GM12878 (cell line): Measurements from ENCODE around the gene TGFBRAP1. TPM values are rescaled to one million over a fixed set of nuclear protein-coding genes. Genes with fewer than 3 reads are reported as not detected.

Experiments used
- ATAC-seq: fragments of 200-7000 bp; cut with Tn5 transposase; 3 replicates; pipeline ENCODE4 v1.9.1; 2020; ENCODE audit warnings: mild to moderate bottlenecking, moderate library complexity
- BruUV-seq: library from RNA; stranded (reverse); fragments of 400-500 nt; replicated peaks from 2 replicates; lab custom pipeline; 2021; lab: Mats Ljungman, UMichigan
- CTCF ChIA-PET: fragments of 300-600 bp; sonication (Branson Sonifier 250); formaldehyde crosslinking; extraction: SDS; loops from one replicate; lab custom pipeline; 2021; ENCODE audit warnings: inconsistent platforms; lab: Yijun Ruan, JAX
- POLR2A ChIA-PET: fragments of 350-600 bp; formaldehyde crosslinking; extraction: SDS; loops from one replicate; lab custom pipeline; 2021; ENCODE audit warnings: inconsistent platforms; lab: Charles Lee
- RAD21 ChIA-PET: fragments of 300-600 bp; sonication (Branson Sonifier 250); formaldehyde crosslinking; loops from one replicate; lab custom pipeline; 2023; ENCODE audit warnings: antibody characterized with exemption; ENCODE audit not compliant: unreplicated experiment; lab: Charles Lee
- SMC1A ChIA-PET: fragments of 300-600 bp; sonication (Branson Sonifier 250); formaldehyde crosslinking; loops from one replicate; lab custom pipeline; 2023; ENCODE audit not compliant: unreplicated experiment, uncharacterized antibody; lab: Charles Lee
- DNase-seq: peaks from one replicate; pipeline ENCODE4 v3.0.0-alpha.2; 2011; ENCODE audit warnings: low read depth, low spot score
- FAIRE-seq: peaks from 3 replicates; lab custom pipeline; 2011; peaks lifted over from hg19 to GRCh38; lab: Jason Lieb, UNC
- H2AFZ ChIP-seq: 2 replicates; pipeline ENCODE4 v1.6.0; 2011; ENCODE audit warnings: low read depth, low read length, control low read depth; ENCODE audit not compliant: control insufficient read depth
- H3K27ac ChIP-seq: 2 replicates; pipeline ENCODE4 v1.5.1; 2011; ENCODE audit warnings: control low read depth; ENCODE audit not compliant: control insufficient read depth, insufficient read depth
- H3K27me3 ChIP-seq, 2 experiments: replicated peaks in 1 of 2; 2 replicates each; pipeline versions ENCODE4 v1.6.0 to v1.6.1; 2011; ENCODE audit warnings: low read length in 1 of 2; ENCODE audit not compliant: control insufficient read depth in 2 of 2, insufficient read depth in 2 of 2
- H3K36me3 ChIP-seq, 2 experiments: 2 replicates each; pipeline ENCODE4 v1.5.1; 2011; ENCODE audit warnings: low read length in 1 of 2; ENCODE audit not compliant: control insufficient read depth in 2 of 2, insufficient read depth in 2 of 2
- H3K4me1 ChIP-seq: 2 replicates; pipeline ENCODE4 v1.6.1; 2011; ENCODE audit warnings: mild to moderate bottlenecking, low read length, moderate library complexity, mixed read lengths; ENCODE audit not compliant: control insufficient read depth, insufficient read depth
- H3K4me2 ChIP-seq: 2 replicates; pipeline ENCODE4 v1.6.0; 2011; ENCODE audit warnings: control low read depth; ENCODE audit not compliant: control insufficient read depth, insufficient read depth
- H3K4me3 ChIP-seq: fragments of 200-600 bp; sonication (generic); 2 replicates; pipeline ENCODE4 v1.5.1; 2016
- H3K79me2 ChIP-seq: 2 replicates; pipeline ENCODE4 v1.6.0; 2011; ENCODE audit warnings: low read length; ENCODE audit not compliant: control insufficient read depth, insufficient read depth
- H3K9ac ChIP-seq: 2 replicates; pipeline ENCODE4 v1.8.0; 2011; ENCODE audit warnings: low read length, control low read depth, mixed read lengths; ENCODE audit not compliant: control insufficient read depth, insufficient read depth
- H3K9me3 ChIP-seq: replicated peaks from 3 replicates; pipeline ENCODE4 v1.5.1; 2011; ENCODE audit warnings: mild to moderate bottlenecking, low read length; ENCODE audit not compliant: control insufficient read depth, insufficient read depth
- H4K20me1 ChIP-seq: 2 replicates; pipeline ENCODE4 v1.6.0; 2011; ENCODE audit not compliant: control insufficient read depth, insufficient read depth
- ATF2 ChIP-seq: IDR thresholded peaks from 2 replicates; pipeline ENCODE4 v1.6.1; 2012; ENCODE audit warnings: low read length, inconsistent platforms
- BACH1 ChIP-seq: fragments of 450-650 bp; IDR thresholded peaks from 2 replicates; pipeline ENCODE4 v1.6.1; 2017; ENCODE audit warnings: mild to moderate bottlenecking, borderline replicate concordance
- BRCA1 ChIP-seq: IDR thresholded peaks from 2 replicates; pipeline ENCODE4 v1.6.1; 2011; ENCODE audit warnings: low read depth, low read length, improper control_type of control experiment
- CREB1 ChIP-seq: IDR thresholded peaks from 2 replicates; pipeline ENCODE4 v1.6.1; 2012; ENCODE audit warnings: low read depth, mild to moderate bottlenecking, inconsistent platforms
- CREM ChIP-seq: IDR thresholded peaks from 2 replicates; pipeline ENCODE4 v1.6.1; 2014; ENCODE audit warnings: antibody characterized with exemption, low read depth
- FOXM1 ChIP-seq: IDR thresholded peaks from 2 replicates; pipeline ENCODE4 v1.6.1; 2012; ENCODE audit warnings: low read depth, mild to moderate bottlenecking, inconsistent platforms, low read length, moderate library complexity
- JUND ChIP-seq: IDR thresholded peaks from 2 replicates; pipeline ENCODE4 v1.6.1; 2012; ENCODE audit warnings: low read depth, mild to moderate bottlenecking, low read length, improper control_type of control experiment, moderate library complexity
- MYC ChIP-seq: IDR thresholded peaks from 2 replicates; pipeline ENCODE4 v1.6.1; 2011; ENCODE audit warnings: mild to moderate bottlenecking, low read length, moderate library complexity, inconsistent platforms; ENCODE audit not compliant: insufficient read depth, insufficient replicate concordance, insufficient read length, severe bottlenecking
- POU2F2 ChIP-seq: IDR thresholded peaks from 3 replicates; pipeline ENCODE4 v1.6.1; 2011; ENCODE audit warnings: low read depth, mild to moderate bottlenecking, low read length, borderline replicate concordance
- RELA ChIP-seq: fragments of 450-650 bp; IDR thresholded peaks from 2 replicates; pipeline ENCODE4 v1.8.0; 2014; ENCODE audit warnings: borderline replicate concordance; ENCODE audit not compliant: partially characterized antibody
- STAT1 ChIP-seq: fragments of 450-650 bp; conservative IDR thresholded peaks from 2 replicates; pipeline ENCODE4 v1.6.1; 2014; ENCODE audit warnings: antibody characterized with exemption, mild to moderate bottlenecking
- TCF7 ChIP-seq: IDR thresholded peaks from 2 replicates; pipeline ENCODE4 v1.6.1; 2014; ENCODE audit warnings: antibody characterized with exemption, borderline replicate concordance
- YBX1 ChIP-seq: fragments of 450-650 bp; IDR thresholded peaks from 2 replicates; pipeline ENCODE4 v1.6.1; 2016; ENCODE audit warnings: antibody characterized with exemption
- YY1 ChIP-seq: IDR thresholded peaks from 2 replicates; pipeline ENCODE4 v1.6.1; 2011; ENCODE audit warnings: low read depth, mild to moderate bottlenecking, low read length
- ZNF207 ChIP-seq: fragments of 450-650 bp; IDR thresholded peaks from 2 replicates; pipeline ENCODE4 v1.6.1; 2014; ENCODE audit warnings: antibody characterized with exemption, mild to moderate bottlenecking, borderline replicate concordance
- WGBS: methylation state at CpG from one replicate; pipeline ENCODE4 v1.1.6; 2016; ENCODE audit warnings: low lambda C conversion rate; ENCODE audit not compliant: insufficient replicate concordance, insufficient coverage; ENCODE audit errors: missing lambda C conversion rate; 5-methylcytosine and 5-hydroxymethylcytosine counted together
- in situ Hi-C: fragments of 300-500 bp; cut with MboI; formaldehyde crosslinking; loops from 9 replicates; pipeline ENCODE4 v1.14.3; 2018; ENCODE audit warnings: mixed read lengths
- intact Hi-C: fragments of 100-400 bp; cut with micrococcal nuclease; formaldehyde crosslinking; loops from one replicate; pipeline ENCODE4 v1.14.2; 2022; ENCODE audit not compliant: unreplicated experiment
- polyA plus RNA-seq, 11 experiments: library from polyadenylated mRNA; depleted of rRNA in 4 of 11; unstranded in 6 of 11; stranded (reverse) in 5 of 11; fragments of >200 nt; fragmentation: Nextera tagmentation in 4 of 11; fragmentation: Illumina TruSeq in 1 of 11; extraction: Ambion mirVana in 4 of 11; extraction: Trizol in 1 of 11; gene quantifications; 1 replicate in 1 of 11; 2 replicates in 10 of 11; pipeline versions ENCODE4 v1.2.1 to v1.2.3, GENCODE V29; 2011 to 2016; ENCODE audit warnings: inconsistent platforms in 2 of 11, missing spikeins in 2 of 11, low read depth in 1 of 11
- total RNA-seq, 4 experiments: library from RNA; depleted of rRNA in 3 of 4; stranded (reverse); fragments of >200 nt in 3 of 4; fragmentation: Illumina TruSeq in 1 of 4; extraction: Trizol in 1 of 4; gene quantifications; 2 replicates each; pipeline versions ENCODE4 v1.2.1 to v1.2.3, GENCODE V29; 2013 to 2021

Gene TGFBRAP1
- total and polyA plus RNA-seq, 10 of the 15 experiments (the other 5 are each of a cell fraction or from before 2014, with no cell fraction given), result 7.9 to 37.4 (median 23.7) TPM

GRCh38 chr2:105371156-105371555 is 41.6 kb upstream of the TGFBRAP1 start:
- peaks cover 13% of the 10 kb centered on the region for H3K4me1 ChIP-seq
- H3K4me3 ChIP-seq, result no peak overlapping the region
- in situ Hi-C loops (loop anchor here (5.0 kb wide), 1 partner anchor 151 kb away; no protein-coding TSS in a partner anchor), intact Hi-C loops (loop anchor here (10.0 kb wide), 1 partner anchor 374 kb away; the partner anchor contains the start of gene NCK2)
- SMC1A ChIA-PET, result interaction anchor here (0.7 to 2.0 kb wide), 5 partner anchors 42 to 403 kb away, joined by 3 to 7 read pairs (median 3); no protein-coding TSS in a partner anchor
- DNase-seq, result no peak
- no peaks in the 10 kb centered on the region for H4K20me1 ChIP-seq
- no peak overlapping the region for H3K9ac ChIP-seq
- no peak overlapping the region for H3K27ac ChIP-seq
- CTCF ChIA-PET, result interaction anchor here (1.3 to 1.9 kb wide), 4 partner anchors 42 to 173 kb away, joined by 4 to 10 read pairs (median 6); no protein-coding TSS in a partner anchor
- no peaks in the 10 kb centered on the region for H3K36me3 ChIP-seq
- no peak overlapping the region for H3K4me2 ChIP-seq
- no peak for ATAC-seq
- no peaks in the 10 kb centered on the region for H3K27me3 ChIP-seq
- BruUV-seq, result no TSS peak
- POLR2A ChIA-PET, result no interaction called here
- no peaks in the 10 kb centered on the region; the same call in none of the 2 replicates for H3K79me2 ChIP-seq
- TF ChIP-seq YBX1 (no peak), POU2F2 (no peak), YY1 (no peak)
- WGBS, result 74% methylated on average over 10 of the region's 10 CpGs
- FAIRE-seq, result no peak
- H2AFZ ChIP-seq, result no peak overlapping the region
- RAD21 ChIA-PET, result no interaction called here
- no peaks in the 10 kb centered on the region for H3K9me3 ChIP-seq

- in situ Hi-C loops (loop anchor here (5.0 kb wide), 1 partner anchor 152 kb away; no protein-coding TSS in a partner anchor), intact Hi-C loops (loop anchor here (1.0 to 10.0 kb wide), 3 partner anchors 151 to 375 kb away; partner anchors contain the start of gene NCK2)
- no TSS peak for BruUV-seq
- Histone ChIP-seq H2AFZ (peak overlapping the region; percentile 75), H3K79me2 (no peaks in the 10 kb centered on the region; the same call in none of the 2 replicates), H3K36me3 (no peaks in the 10 kb centered on the region), H3K9ac (no peak overlapping the region), H3K27ac (no peak overlapping the region), H3K4me1 (peaks cover 13% of the 10 kb centered on the region), H3K4me2 (peak overlapping the region; percentile 77), H3K27me3 (no peaks in the 10 kb centered on the region), H3K9me3 (no peaks in the 10 kb centered on the region), H3K4me3 (no peak overlapping the region), H4K20me1 (no peaks in the 10 kb centered on the region)
- CTCF ChIA-PET, result interaction anchor here (0.6 to 3.7 kb wide), 17 partner anchors 13 to 179 kb away, joined by 3 to 95 read pairs (median 6); no protein-coding TSS in a partner anchor
- DNase-seq (peak; percentile 55), ATAC-seq (peak; percentile 91), FAIRE-seq (peak; percentile 98)
- POLR2A ChIA-PET, result interaction anchor here (0.5 kb wide), 1 partner anchor 1153 kb away, joined by 3 read pairs; no protein-coding TSS in a partner anchor
- RAD21 ChIA-PET, result interaction anchor here (0.7 to 1.9 kb wide), 6 partner anchors 83 to 177 kb away, joined by 3 to 9 read pairs (median 4); no protein-coding TSS in a partner anchor
- SMC1A ChIA-PET, result interaction anchor here (0.9 to 4.2 kb wide), 6 partner anchors 26 to 177 kb away, joined by 3 to 27 read pairs (median 6); no protein-coding TSS in a partner anchor
- WGBS, result 32% methylated on average over 30 of the region's 30 CpGs
- TF ChIP-seq FOXM1 (no peak), MYC (no peak), TCF7 (no peak), ATF2 (no peak), BACH1 (no peak; the same call in 1 of the 2 replicates), RELA (no peak), BRCA1 (no peak), JUND (no peak), CREB1 (no peak), ZNF207 (no peak), STAT1 (no peak), CREM (0 out of 2 replicates have a peak, but pooled peaks have one; percentile 35)
Measured at GRCh38 chr2:105369777-105370690, 40.5 kb upstream of the TGFBRAP1 start.
